H9 (cell line): ENCODE results near the gene TPRN. TPM values are rescaled to one million over a fixed set of nuclear protein-coding genes. Genes with fewer than 3 reads are reported as not detected.
A peak's percentile ranks its signal among the peaks of the same experiment; 100 is the strongest.

Experiments used
- DNase-seq: peaks from one replicate; pipeline ENCODE4 v3.0.0-alpha.2; 2017
- H2AFZ ChIP-seq: one replicate; pipeline ENCODE4 v1.6.1; 2013; ENCODE audit warnings: mild to moderate bottlenecking, low read length, control low read depth, moderate library complexity
- H2AK5ac ChIP-seq: 2 replicates; pipeline ENCODE4 v1.6.1; 2013; ENCODE audit warnings: low read length, control low read depth, mixed read lengths; ENCODE audit not compliant: insufficient read length
- H2BK120ac ChIP-seq: one replicate; pipeline ENCODE4 v1.6.1; 2013; ENCODE audit warnings: low read depth, mild to moderate bottlenecking, low read length, control low read depth, inconsistent platforms; ENCODE audit not compliant: poor library complexity, severe bottlenecking
- H2BK12ac ChIP-seq: 2 replicates; pipeline ENCODE4 v1.6.1; 2013; ENCODE audit warnings: low read length, control low read depth, mixed read lengths, low read depth; ENCODE audit not compliant: insufficient read length
- H2BK15ac ChIP-seq: 2 replicates; pipeline ENCODE4 v1.6.1; 2013; ENCODE audit warnings: low read depth, low read length, control low read depth
- H2BK20ac ChIP-seq: one replicate; pipeline ENCODE4 v1.6.1; 2013; ENCODE audit warnings: low read depth, mild to moderate bottlenecking, low read length, control low read depth, inconsistent platforms; ENCODE audit not compliant: poor library complexity, severe bottlenecking
- H2BK5ac ChIP-seq: 2 replicates; pipeline ENCODE4 v1.6.1; 2013; ENCODE audit warnings: low read length, control low read depth, mixed read lengths; ENCODE audit not compliant: insufficient read length
- H3K14ac ChIP-seq: 2 replicates; pipeline ENCODE4 v1.6.1; 2013; ENCODE audit warnings: low read length, control low read depth; ENCODE audit not compliant: insufficient read depth
- H3K18ac ChIP-seq: 2 replicates; pipeline ENCODE4 v1.6.1; 2013; ENCODE audit warnings: low read depth, mild to moderate bottlenecking, mixed read lengths, low read length, control low read depth; ENCODE audit not compliant: insufficient read length
- H3K23ac ChIP-seq: 2 replicates; pipeline ENCODE4 v1.6.1; 2013; ENCODE audit warnings: low read length, control low read depth, mixed read lengths, low read depth; ENCODE audit not compliant: insufficient read length
- H3K23me2 ChIP-seq: 2 replicates; pipeline ENCODE4 v1.6.1; 2013; ENCODE audit warnings: low read depth, mild to moderate bottlenecking, mixed read lengths, low read length, control low read depth; ENCODE audit not compliant: insufficient read length, poor library complexity, severe bottlenecking
- H3K27ac ChIP-seq: 2 replicates; pipeline ENCODE4 v1.5.1; 2013; ENCODE audit warnings: low read length, control low read depth, mixed read lengths, low read depth; ENCODE audit not compliant: insufficient read length
- H3K27me3 ChIP-seq: 2 replicates; pipeline ENCODE4 v1.6.1; 2013; ENCODE audit warnings: low read length, control low read depth, inconsistent platforms; ENCODE audit not compliant: insufficient read depth
- H3K4ac ChIP-seq: 2 replicates; pipeline ENCODE4 v1.6.1; 2013; ENCODE audit warnings: low read depth, mild to moderate bottlenecking, control low read depth, inconsistent platforms, low read length, moderate library complexity
- H3K4me1 ChIP-seq: 2 replicates; pipeline ENCODE4 v1.6.1; 2013; ENCODE audit warnings: low read length, control low read depth, inconsistent platforms; ENCODE audit not compliant: insufficient read depth
- H3K4me2 ChIP-seq: 2 replicates; pipeline ENCODE4 v1.6.1; 2013; ENCODE audit warnings: low read length, control low read depth, mixed read lengths; ENCODE audit not compliant: insufficient read length, insufficient read depth
- H3K56ac ChIP-seq: 2 replicates; pipeline ENCODE4 v1.6.1; 2013; ENCODE audit warnings: low read depth, mild to moderate bottlenecking, mixed read lengths, low read length, control low read depth; ENCODE audit not compliant: insufficient read length
- H3K79me1 ChIP-seq: 2 replicates; pipeline ENCODE4 v1.6.1; 2013; ENCODE audit warnings: low read depth, mild to moderate bottlenecking, moderate library complexity, low read length, control low read depth, inconsistent platforms; ENCODE audit not compliant: insufficient read depth, poor library complexity, severe bottlenecking
- H3K79me2 ChIP-seq: 2 replicates; pipeline ENCODE4 v1.6.1; 2013; ENCODE audit warnings: low read length, control low read depth, inconsistent platforms; ENCODE audit not compliant: insufficient read depth
- H3K9ac ChIP-seq: 2 replicates; pipeline ENCODE4 v1.6.1; 2013; ENCODE audit warnings: low read length, control low read depth, mixed read lengths; ENCODE audit not compliant: insufficient read length; ENCODE audit errors: extremely low read depth
- H3K9me3 ChIP-seq: one replicate; pipeline ENCODE4 v1.6.1; 2013; ENCODE audit warnings: low read depth, low read length, inconsistent platforms; ENCODE audit not compliant: control insufficient read depth
- H3T11ph ChIP-seq: one replicate; pipeline ENCODE4 v1.6.1; 2013; ENCODE audit warnings: mild to moderate bottlenecking, low read length, control low read depth, inconsistent platforms
- H4K20me1 ChIP-seq: one replicate; pipeline ENCODE4 v1.6.1; 2013; ENCODE audit not compliant: control insufficient read depth, insufficient read length, insufficient read depth
- H4K5ac ChIP-seq: 2 replicates; pipeline ENCODE4 v1.6.1; 2013; ENCODE audit warnings: low read depth, mild to moderate bottlenecking, mixed read lengths, low read length, control low read depth; ENCODE audit not compliant: insufficient read length
- H4K8ac ChIP-seq: replicated peaks from 2 replicates; pipeline ENCODE4 v1.6.1; 2013; ENCODE audit warnings: low read length, control low read depth, mixed read lengths, low read depth; ENCODE audit not compliant: insufficient read length
- H4K91ac ChIP-seq: 2 replicates; pipeline ENCODE4 v1.6.1; 2013; ENCODE audit warnings: low read depth, mild to moderate bottlenecking, moderate library complexity, mixed read lengths, low read length, control low read depth; ENCODE audit not compliant: insufficient read length
- H3K27ac Mint-ChIP-seq, 3 experiments: 2 replicates in 2 of 3; 3 replicates in 1 of 3; pipeline ENCODE4 v1.8.0; 2020 to 2021; ENCODE audit warnings: mixed read lengths in 3 of 3, mild to moderate bottlenecking in 1 of 3, moderate library complexity in 1 of 3
- H3K27me3 Mint-ChIP-seq: 2 replicates; pipeline ENCODE4 v1.8.0; 2021; ENCODE audit warnings: low read depth, mild to moderate bottlenecking, moderate library complexity, mixed read lengths
- H3K36me3 Mint-ChIP-seq, 3 experiments: 2 replicates in 2 of 3; 3 replicates in 1 of 3; pipeline ENCODE4 v1.8.0; 2020 to 2021; ENCODE audit warnings: low read depth in 3 of 3, mixed read lengths in 3 of 3; ENCODE audit not compliant: insufficient read depth in 1 of 3
- H3K4me1 Mint-ChIP-seq, 2 experiments: 2 replicates each; pipeline ENCODE4 v1.8.0; 2020; ENCODE audit warnings: mixed read lengths in 2 of 2
- H3K4me3 Mint-ChIP-seq, 2 experiments: 2 replicates in 1 of 2; 3 replicates in 1 of 2; pipeline ENCODE4 v1.8.0; 2020 to 2021; ENCODE audit warnings: mild to moderate bottlenecking in 2 of 2, mixed read lengths in 2 of 2, moderate library complexity in 1 of 2
- H3K9me3 Mint-ChIP-seq, 2 experiments: 2 replicates in 1 of 2; 3 replicates in 1 of 2; pipeline ENCODE4 v1.8.0; 2020; ENCODE audit warnings: mild to moderate bottlenecking in 2 of 2, mixed read lengths in 2 of 2, moderate library complexity in 1 of 2
- CTCF ChIP-seq: fragments of 200-600 bp; sonication (generic); conservative IDR thresholded peaks from 3 replicates; pipeline ENCODE4 v1.8.0; 2021; ENCODE audit warnings: antibody characterized with exemption, mild to moderate bottlenecking
- WGBS: extraction: QIAGEN DNeasy Blood & Tissue Kit; methylation state at CpG from one replicate; pipeline ENCODE4 v1.1.7; 2013; ENCODE audit warnings: missing lambda C conversion rate, low lambda C conversion rate, mixed read lengths; ENCODE audit not compliant: insufficient read length; ENCODE audit errors: extremely low coverage; 5-methylcytosine and 5-hydroxymethylcytosine counted together
- total RNA-seq: library from RNA; stranded (reverse); gene quantifications from 2 replicates; pipeline ENCODE4 v1.2.1, GENCODE V29; 2021

TPRN gene
- total RNA-seq, 1 experiment from 2014 or later, result 30.7 TPM

GRCh38 chr9:137236238-137236935 lies 35.8 kb upstream of the TPRN start:
- H3K18ac ChIP-seq, result no peak overlapping the region
- no peak overlapping the region for H2BK15ac ChIP-seq
- no peaks in the 10 kb centered on the region for H3K27me3 ChIP-seq
- no peak overlapping the region for H4K91ac ChIP-seq
- H2BK12ac ChIP-seq, result no peak overlapping the region
- no CpG with 5 or more reads among the region's 31 CpGs for WGBS
- H3K4me1 ChIP-seq, result peaks cover 3% of the 10 kb centered on the region; the same call in 1 of the 2 replicates
- H4K20me1 ChIP-seq, result no peaks in the 10 kb centered on the region
- H3K4ac ChIP-seq, result no peak overlapping the region
- no peak overlapping the region for H2AK5ac ChIP-seq
- no peak overlapping the region for H2BK20ac ChIP-seq
- H4K8ac ChIP-seq, result no peak overlapping the region
- no peak overlapping the region for H3K27ac ChIP-seq
- H3K23ac ChIP-seq, result no peak overlapping the region
- H2AFZ ChIP-seq, result no peak overlapping the region
- H3K9me3 ChIP-seq, result no peaks in the 10 kb centered on the region
- Mint-ChIP-seq H3K36me3 (peaks cover 3 to 5% (median 4%) of the 10 kb centered on the region in 3 experiments; a peak in 5 of 7 replicates), H3K9me3 (no peaks in the 10 kb centered on the region; a peak in 1 of 5 replicates), H3K27me3 (peaks cover 7% of the 10 kb centered on the region), H3K4me3 (no peak overlapping the region), H3K27ac (no peak overlapping the region), H3K4me1 (peaks cover 12 to 20% of the 10 kb centered on the region in 2 experiments)
- H3K14ac ChIP-seq, result no peak overlapping the region
- no peak overlapping the region for H4K5ac ChIP-seq
- no peak overlapping the region for H3K56ac ChIP-seq
- H3K9ac ChIP-seq, result no peak overlapping the region
- no peak overlapping the region for H3K4me2 ChIP-seq
- TF ChIP-seq CTCF, result peak; percentile 99
- no peak overlapping the region for H2BK5ac ChIP-seq
- no peaks in the 10 kb centered on the region for H3K79me2 ChIP-seq
- no peak overlapping the region for H2BK120ac ChIP-seq
- DNase-seq, result peak; percentile 89
- H3K23me2 ChIP-seq, result no peaks in the 10 kb centered on the region
- no peak overlapping the region for H3T11ph ChIP-seq
- H3K79me1 ChIP-seq, result no peaks in the 10 kb centered on the region
